Purkinje cell (primary cell): Measurements from ENCODE around the gene UBA5. TPM values are rescaled to one million over a fixed set of nuclear protein-coding genes. Genes with fewer than 3 reads are reported as not detected.

ENCODE experiments used
- polyA plus RNA-seq: library from polyadenylated mRNA; unstranded; fragments of >200 nt; fragmentation: Nextera tagmentation; gene quantifications from 2 replicates; pipeline ENCODE4 v1.2.1, GENCODE V29; 2014

Gene UBA5
- polyA plus RNA-seq: 13.7 and 24.8 TPM in 2 replicates

DNA sequence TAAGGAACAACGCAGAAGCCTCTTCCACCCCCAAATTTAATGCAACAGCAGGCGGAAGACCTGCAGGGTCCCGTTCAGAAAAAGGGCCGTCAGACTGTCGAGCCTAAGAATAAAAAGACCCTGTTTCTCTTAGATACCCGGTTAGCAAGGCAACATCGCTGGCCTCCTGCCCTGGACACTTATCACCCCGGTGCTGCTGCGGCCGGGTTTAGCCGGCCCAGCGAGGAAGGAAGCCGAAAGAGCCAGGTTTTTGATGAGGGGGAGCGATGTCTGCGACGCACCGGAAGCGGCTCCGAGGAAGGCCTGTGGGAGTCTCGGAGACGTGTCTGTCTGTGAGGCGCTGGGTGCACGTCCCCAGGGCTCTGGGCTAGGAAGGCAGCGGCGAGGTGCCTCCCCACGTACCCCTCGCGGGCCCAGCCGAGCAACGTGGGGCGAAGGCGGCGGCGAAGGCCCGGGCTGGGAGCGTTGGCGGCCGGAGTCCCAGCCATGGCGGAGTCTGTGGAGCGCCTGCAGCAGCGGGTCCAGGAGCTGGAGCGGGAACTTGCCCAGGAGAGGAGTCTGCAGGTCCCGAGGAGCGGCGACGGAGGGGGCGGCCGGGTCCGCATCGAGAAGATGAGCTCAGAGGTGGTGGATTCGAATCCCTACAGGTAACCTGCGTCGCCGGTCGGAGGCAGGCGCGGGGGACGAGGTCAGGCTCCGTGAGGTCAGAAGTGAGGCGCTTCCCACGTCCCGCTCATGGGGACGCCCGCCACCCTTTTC is at the start of gene UBA5:
Gene UBA5, plus strand, starts transcription at position 278 of the 759 bp plus-strand sequence. Its CDS starts 209 bp downstream, at position 487.

DNA sequence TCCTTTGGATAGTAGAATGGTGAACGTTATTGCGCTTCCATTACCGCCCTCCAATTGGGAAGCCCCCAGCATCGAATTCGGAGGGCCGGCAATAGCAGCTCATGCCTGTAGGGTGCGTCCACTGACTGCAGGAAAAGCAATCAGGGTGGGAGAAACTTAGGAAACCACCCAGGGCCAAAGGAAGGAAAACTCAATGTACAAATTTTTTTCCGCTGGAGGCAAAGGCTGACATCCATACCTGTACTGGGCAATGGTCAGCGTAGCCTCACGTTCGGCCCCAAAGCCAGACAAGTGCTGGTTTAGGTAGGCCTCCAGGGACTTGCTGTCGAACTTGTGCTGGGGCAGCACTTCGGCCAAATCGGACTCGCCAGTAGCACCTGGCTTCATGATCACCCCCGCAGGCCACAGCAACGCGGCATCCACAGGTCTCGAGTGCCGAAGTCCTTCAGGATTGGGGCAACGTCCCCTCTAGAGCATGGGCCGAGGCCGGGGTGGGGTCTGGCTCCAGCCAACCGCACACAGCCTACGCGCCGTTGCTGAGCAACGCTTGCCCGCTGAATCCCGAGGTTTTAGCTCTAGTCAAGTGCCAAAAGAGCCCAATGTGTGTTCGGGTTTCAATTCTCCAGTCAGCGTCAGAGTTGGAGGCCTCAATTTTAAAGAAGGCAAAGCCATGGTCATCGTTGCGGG is 621 bp upstream of the UBA5 start, which contains the start of gene ACAD11:
Gene ACAD11, minus strand, starts transcription at position 445 of the 687 bp plus-strand sequence. Its CDS starts 58 bp downstream, at position 387.

DNA sequence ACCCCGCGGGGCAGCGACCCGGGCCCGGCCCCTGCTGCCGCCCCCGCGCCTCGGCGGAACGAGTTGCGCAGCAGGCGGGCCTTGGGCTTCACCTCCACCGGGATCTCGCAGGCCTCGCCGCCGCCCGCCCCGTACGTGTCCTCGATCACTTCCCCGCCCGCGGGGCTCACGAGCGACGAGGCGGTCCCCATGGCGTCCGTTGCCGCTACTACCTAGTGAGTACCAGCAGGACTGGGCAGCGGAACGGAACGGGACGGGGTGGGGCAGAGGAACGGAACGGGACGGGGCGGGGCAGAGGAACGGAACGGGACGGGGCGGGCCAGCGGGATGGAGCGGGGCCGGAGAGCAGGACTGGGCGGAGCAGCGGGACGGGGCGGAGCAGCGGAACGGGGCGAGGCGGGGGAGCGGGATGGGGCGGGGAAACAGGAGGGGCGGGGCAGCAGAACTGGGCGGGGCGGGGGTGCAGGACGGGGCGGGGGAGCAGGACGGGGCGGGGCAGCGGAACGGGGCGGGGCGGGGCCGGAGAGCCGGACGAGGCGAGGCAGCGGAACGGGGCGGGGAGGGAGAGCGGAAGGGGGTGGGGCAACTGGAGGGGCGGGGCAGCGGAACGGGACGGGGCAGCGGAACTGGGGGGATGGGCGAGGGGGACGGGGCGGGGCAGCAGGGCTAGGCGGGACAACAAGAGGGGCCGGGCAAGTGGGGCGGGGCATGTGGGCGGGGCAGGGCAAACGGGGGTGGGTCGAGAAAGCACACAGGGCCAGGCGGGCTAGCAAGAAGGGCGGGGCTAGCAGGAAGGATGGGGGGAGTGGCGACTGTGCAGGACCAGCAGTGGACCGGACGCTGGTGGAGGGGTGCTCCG is 62.3 kb downstream of the UBA5 start, which contains the start of gene NPHP3:
Gene NPHP3, minus strand, starts transcription at position 245 of the 859 bp plus-strand sequence. Its CDS starts 54 bp downstream, at position 191.

Other genes starting within 250 kb of the UBA5 start
- gene DNAJC13, start 242.8 kb upstream of the UBA5 start, polyA plus RNA-seq: 6.5 and 17.2 TPM in 2 replicates
- not detected in 2 replicates for gene ACKR4, start 63.1 kb upstream of the UBA5 start, polyA plus RNA-seq
- 2.2 and 4.2 TPM in 2 replicates for gene ACAD11, start 520 bp upstream of the UBA5 start, polyA plus RNA-seq
- 8.2 and 9.6 TPM in 2 replicates for gene NPHP3, start 62.1 kb downstream of the UBA5 start, polyA plus RNA-seq